Measurements from ENCODE around the gene CARM1. TPM values are rescaled to one million over a fixed set of nuclear protein-coding genes. Genes with fewer than 3 reads are reported as not detected.

The CARM1 gene
- total RNA-seq, 1 donor from 2014 or later = 61.8 TPM

DNA sequence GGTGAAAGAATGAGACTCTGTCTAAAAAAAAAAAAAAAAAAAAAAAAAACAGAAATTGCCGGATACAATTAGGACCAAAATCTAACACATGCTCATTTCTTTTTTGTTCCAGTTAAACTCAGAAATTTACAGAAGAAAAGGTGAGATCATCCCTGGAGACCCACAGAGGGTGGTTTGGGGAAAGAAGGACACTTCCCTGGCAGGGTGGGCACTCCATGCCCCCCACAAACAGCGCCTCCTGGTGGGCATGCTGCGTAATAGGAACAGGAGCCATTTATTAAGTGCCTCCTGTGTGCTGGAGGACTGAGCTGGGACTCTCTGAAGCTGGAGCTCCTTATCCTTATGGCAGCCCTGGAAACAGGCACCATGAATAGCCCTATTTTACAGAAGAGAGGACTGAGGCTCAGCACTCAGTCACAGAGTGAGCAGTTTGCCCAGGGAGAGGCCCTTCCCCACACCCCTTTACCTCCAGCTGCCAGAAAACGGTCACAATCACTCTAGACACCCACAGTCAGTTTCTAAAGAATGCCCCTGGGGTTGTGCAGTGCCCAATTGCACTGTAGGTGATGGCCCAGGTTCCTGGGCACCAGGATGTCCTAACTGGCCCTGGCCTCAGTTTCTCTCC lies 13.0 kb upstream of the CARM1 start:
- Mint-ChIP-seq H3K9me3 (ENCODE audit: low read depth) (no peaks in the 10 kb centered on the region), H3K4me3 (ENCODE audit: unreplicated experiment) (no peak overlapping the region), H3K27ac (ENCODE audit: unreplicated experiment) (no peak overlapping the region), H3K36me3 (ENCODE audit: low read depth) (no peaks in the 10 kb centered on the region), H3K4me1 (ENCODE audit: low read depth) (peaks cover 4% of the 10 kb centered on the region), H3K27me3 (ENCODE audit: low read depth) (no peaks in the 10 kb centered on the region)
- TF ChIP-seq, protein P1, sequence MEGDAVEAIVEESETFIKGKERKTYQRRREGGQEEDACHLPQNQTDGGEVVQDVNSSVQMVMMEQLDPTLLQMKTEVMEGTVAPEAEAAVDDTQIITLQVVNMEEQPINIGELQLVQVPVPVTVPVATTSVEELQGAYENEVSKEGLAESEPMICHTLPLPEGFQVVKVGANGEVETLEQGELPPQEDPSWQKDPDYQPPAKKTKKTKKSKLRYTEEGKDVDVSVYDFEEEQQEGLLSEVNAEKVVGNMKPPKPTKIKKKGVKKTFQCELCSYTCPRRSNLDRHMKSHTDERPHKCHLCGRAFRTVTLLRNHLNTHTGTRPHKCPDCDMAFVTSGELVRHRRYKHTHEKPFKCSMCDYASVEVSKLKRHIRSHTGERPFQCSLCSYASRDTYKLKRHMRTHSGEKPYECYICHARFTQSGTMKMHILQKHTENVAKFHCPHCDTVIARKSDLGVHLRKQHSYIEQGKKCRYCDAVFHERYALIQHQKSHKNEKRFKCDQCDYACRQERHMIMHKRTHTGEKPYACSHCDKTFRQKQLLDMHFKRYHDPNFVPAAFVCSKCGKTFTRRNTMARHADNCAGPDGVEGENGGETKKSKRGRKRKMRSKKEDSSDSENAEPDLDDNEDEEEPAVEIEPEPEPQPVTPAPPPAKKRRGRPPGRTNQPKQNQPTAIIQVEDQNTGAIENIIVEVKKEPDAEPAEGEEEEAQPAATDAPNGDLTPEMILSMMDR (IDR thresholded peaks at IDR 0.05) = peak; percentile 85
- DNase-seq (ENCODE audit: low spot score) = no peak

DNA sequence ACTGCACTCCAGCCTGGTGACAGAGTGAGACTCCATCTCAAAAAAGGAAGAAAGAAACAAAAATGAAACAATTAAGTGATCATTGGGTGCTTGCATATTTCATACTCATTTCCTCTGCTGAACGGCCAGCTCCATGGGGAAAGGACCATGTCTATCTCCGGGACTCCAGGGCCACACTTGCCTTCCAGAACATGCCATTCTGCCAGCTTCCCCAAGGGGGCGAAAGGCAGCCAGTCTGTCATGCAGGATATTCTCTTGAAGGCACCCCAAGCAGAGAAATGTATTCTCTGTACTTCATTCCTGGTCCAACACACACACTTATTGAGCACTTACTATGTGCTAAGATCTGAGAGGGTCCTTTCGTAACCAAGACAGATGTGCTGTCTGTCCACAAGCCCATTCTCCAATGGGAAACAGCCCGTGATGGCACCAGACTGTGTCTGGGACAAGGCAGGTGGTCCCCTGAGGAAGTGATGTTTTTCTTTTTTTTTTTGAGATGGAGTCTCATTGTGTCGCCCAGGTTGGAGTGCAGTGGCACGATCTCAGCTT lies 10.2 kb upstream of the CARM1 start:
- H3K36me3 Mint-ChIP-seq (ENCODE audit: low read depth) = no peaks in the 10 kb centered on the region
- H3K4me3 Mint-ChIP-seq (ENCODE audit: unreplicated experiment) = no peak overlapping the region
- no peak overlapping the region for H3K27ac Mint-ChIP-seq (ENCODE audit: unreplicated experiment)
- H3K9me3 Mint-ChIP-seq (ENCODE audit: low read depth) = no peaks in the 10 kb centered on the region
- TF ChIP-seq, protein P1 (IDR thresholded peaks at IDR 0.05) = peak; percentile 64
- no peaks in the 10 kb centered on the region for H3K27me3 Mint-ChIP-seq (ENCODE audit: low read depth)
- no peak for DNase-seq (ENCODE audit: low spot score)
- peaks cover 15% of the 10 kb centered on the region for H3K4me1 Mint-ChIP-seq (ENCODE audit: low read depth)

DNA sequence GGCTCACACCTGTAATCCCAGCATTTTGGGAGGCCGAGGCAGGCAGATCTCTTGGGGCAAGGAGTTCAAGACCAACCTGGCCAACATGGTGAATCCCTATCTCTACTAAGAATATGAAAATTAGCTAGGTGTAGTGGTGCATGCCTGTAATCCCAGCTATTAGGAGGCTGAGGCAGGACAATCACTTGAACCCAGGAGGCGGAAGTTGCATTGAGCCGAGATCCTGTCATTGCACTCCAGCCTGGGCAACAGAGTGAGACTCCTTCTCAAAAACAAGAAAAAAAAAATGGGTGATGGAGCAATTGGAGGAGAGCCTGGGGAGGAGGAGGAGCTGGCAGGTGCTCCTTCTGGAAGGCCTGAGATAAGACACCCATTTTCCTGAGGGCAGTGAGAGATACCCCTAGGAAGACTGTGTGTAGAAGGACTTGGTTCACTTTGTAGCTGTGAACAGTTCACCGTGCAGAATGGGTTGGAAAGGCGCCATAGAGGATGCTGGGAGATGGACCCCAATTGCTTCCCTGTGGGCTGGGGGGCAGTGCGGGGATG lies 8.7 kb upstream of the CARM1 start:
- Mint-ChIP-seq H3K9me3 (ENCODE audit: low read depth) (no peaks in the 10 kb centered on the region), H3K4me3 (ENCODE audit: unreplicated experiment) (no peak overlapping the region), H3K4me1 (ENCODE audit: low read depth) (peaks cover 15% of the 10 kb centered on the region), H3K36me3 (ENCODE audit: low read depth) (no peaks in the 10 kb centered on the region), H3K27ac (ENCODE audit: unreplicated experiment) (peak overlapping the region; percentile 85), H3K27me3 (ENCODE audit: low read depth) (no peaks in the 10 kb centered on the region)
- TF ChIP-seq, protein P1 (IDR thresholded peaks at IDR 0.05) = no peak
- DNase-seq (ENCODE audit: low spot score) = no peak

DNA sequence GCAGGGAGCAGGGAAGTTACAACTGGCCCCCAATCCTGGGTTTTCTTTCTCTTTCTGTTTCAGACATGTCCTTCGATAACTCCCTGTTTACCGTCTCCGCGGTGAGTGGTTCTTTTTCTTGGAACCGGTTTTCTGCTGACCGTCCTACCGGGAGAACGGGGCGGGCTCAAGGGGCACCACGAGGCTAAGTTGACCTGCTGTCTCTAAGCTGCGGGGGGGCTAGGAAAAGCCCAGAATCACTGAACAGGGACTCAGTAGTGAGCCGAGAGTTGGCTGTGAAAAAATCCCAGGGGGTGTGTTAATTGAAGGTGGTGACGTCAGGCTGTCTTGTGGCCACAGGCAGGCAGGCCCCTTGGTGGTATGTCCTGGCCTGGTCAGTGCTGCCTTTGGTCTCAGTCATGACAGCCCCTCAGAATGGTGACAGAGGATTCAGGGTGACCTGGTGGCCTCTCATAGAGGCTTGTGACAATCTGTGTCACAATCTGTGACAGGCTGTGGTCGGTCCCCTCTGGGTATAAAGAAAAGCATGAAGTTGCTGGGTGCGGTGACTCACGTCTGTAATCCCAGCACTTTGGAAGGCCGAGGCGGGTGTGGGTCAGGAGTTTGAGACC lies 8.1 kb upstream of the CARM1 start:
- Mint-ChIP-seq H3K4me1 (ENCODE audit: low read depth) (peaks cover 15% of the 10 kb centered on the region), H3K9me3 (ENCODE audit: low read depth) (no peaks in the 10 kb centered on the region), H3K27ac (ENCODE audit: unreplicated experiment) (peak overlapping the region; percentile 85), H3K27me3 (ENCODE audit: low read depth) (no peaks in the 10 kb centered on the region), H3K4me3 (ENCODE audit: unreplicated experiment) (no peak overlapping the region), H3K36me3 (ENCODE audit: low read depth) (no peaks in the 10 kb centered on the region)
- TF ChIP-seq, protein P1 (IDR thresholded peaks at IDR 0.05) = no peak
- DNase-seq (ENCODE audit: low spot score) = no peak

DNA sequence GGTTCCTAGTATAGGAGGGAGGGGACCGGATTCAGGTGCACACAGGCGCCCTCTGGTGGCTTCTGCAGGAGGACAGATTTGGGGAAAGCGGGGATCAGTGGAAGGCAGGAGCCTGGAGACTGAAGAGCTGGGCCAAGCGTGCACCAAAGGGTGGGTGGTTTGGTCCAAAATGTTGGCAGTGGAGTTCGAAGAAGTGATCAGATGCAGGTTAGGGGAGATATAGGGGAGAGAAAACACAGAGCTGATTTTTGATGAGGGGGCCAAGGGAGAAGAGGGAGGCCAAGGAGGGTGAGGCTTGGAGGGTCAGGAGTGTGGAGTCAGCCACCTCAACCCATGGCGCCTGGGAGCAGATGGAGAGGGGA lies 6.8 kb upstream of the CARM1 start:
- H3K4me3 Mint-ChIP-seq (ENCODE audit: unreplicated experiment) = peak overlapping the region; percentile 36
- peak overlapping the region; percentile 23 for H3K27ac Mint-ChIP-seq (ENCODE audit: unreplicated experiment)
- no peaks in the 10 kb centered on the region for H3K36me3 Mint-ChIP-seq (ENCODE audit: low read depth)
- H3K27me3 Mint-ChIP-seq (ENCODE audit: low read depth) = no peaks in the 10 kb centered on the region
- peaks cover 15% of the 10 kb centered on the region for H3K4me1 Mint-ChIP-seq (ENCODE audit: low read depth)
- H3K9me3 Mint-ChIP-seq (ENCODE audit: low read depth) = no peaks in the 10 kb centered on the region
- DNase-seq (ENCODE audit: low spot score) = no peak
- TF ChIP-seq, protein P1 (IDR thresholded peaks at IDR 0.05) = peak; percentile 95
